22Rv1 (cell line): ENCODE measurements around the gene LIPA.

Experiments used
- ZFX ChIP-seq: fragments of 450-650 bp; IDR thresholded peaks from 2 replicates; pipeline ENCODE4 v1.6.1; 2017; ENCODE audit warnings: antibody characterized with exemption, borderline replicate concordance
- TF ChIP-seq, protein P1 (sequence below): fragments of 450-650 bp; IDR thresholded peaks from 2 replicates; pipeline ENCODE4 v1.5.1; 2017; ENCODE audit warnings: mild to moderate bottlenecking

DNA sequence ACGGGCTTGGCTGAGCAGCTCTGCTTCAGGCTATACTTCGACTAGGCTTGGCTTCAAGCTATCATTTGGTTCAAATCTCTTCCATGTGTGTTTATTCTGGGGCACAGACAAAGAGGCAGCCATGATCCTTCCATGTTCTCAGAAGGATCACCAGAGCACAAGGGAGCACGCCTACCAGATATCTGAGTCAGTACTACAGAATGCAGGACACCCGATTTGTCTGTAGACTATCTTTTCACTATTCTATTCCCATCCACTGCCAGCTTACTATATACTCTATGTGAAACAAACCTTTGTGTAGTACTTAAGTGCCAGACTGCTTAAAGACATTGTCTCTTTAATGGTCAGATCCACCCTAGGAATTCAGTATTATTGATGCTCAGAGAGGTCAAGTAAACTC is 79.6 kb downstream of the LIPA start:
- TF ChIP-seq, protein P1, sequence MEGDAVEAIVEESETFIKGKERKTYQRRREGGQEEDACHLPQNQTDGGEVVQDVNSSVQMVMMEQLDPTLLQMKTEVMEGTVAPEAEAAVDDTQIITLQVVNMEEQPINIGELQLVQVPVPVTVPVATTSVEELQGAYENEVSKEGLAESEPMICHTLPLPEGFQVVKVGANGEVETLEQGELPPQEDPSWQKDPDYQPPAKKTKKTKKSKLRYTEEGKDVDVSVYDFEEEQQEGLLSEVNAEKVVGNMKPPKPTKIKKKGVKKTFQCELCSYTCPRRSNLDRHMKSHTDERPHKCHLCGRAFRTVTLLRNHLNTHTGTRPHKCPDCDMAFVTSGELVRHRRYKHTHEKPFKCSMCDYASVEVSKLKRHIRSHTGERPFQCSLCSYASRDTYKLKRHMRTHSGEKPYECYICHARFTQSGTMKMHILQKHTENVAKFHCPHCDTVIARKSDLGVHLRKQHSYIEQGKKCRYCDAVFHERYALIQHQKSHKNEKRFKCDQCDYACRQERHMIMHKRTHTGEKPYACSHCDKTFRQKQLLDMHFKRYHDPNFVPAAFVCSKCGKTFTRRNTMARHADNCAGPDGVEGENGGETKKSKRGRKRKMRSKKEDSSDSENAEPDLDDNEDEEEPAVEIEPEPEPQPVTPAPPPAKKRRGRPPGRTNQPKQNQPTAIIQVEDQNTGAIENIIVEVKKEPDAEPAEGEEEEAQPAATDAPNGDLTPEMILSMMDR: no peak
- TF ChIP-seq ZFX: no peak
